NCI-H146 (cell line): ENCODE results near the gene HACL1.
"Not testable (repeated sequence)": the region's sequence is repeated elsewhere in the genome, so short reads cannot be mapped to it uniquely, and the experiment has no call there.

Source experiments
- DNase-seq: peaks from one replicate; lab custom pipeline; 2025; lab: John Stamatoyannopoulos, UW

The HACL1 gene

GRCh38 chr3:15579051-15579450 is 22.3 kb downstream of the HACL1 start:
- DNase-seq = no peak

DNA sequence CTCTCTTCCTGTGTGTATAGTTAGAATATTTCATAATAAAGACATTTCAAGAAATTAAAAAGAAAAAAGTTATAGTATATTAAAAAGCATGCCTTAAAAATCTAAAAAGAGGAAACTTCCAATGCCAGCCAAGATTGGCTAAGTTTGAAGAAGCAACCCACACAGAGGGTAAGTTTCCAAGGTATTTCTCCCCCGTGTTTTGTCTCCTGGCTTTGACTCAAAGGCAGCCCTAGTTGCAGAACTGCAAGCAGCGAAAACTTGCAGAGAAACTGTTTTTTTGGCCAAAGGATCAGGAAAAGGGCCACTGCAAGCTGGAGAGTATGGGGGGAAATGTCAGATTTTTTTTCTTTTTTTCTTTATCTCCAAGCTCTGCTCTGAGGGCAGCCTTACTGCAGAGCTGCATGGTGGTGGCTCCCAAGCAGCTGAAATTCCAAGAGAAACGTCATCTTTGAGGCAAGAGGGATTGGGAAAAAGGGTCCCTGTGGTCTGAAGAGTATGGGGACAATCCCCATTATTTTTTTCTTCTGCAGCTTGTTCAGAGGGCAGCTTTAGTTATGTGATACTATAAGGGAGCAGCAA is 23.0 kb downstream of the HACL1 start:
- DNase-seq = no peak

DNA sequence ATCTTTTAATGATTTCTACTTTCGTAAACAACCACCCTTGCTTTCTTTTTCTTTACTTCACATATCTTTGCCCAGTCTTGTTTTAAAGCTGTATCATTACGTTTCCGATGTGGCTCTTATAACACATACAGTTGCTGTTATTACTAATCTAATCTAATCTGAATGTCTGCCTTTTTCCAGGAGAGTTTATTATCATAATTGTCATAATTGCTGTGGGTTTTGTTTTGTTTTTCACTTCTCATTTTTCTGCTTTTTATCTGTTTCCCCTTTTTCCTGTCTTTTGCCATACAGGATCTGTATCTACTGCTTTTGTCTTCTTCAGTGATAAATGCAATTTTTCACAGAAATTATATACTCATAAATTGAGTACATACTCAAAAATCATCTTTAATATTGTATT is 24.9 kb downstream of the HACL1 start:
- DNase-seq = no peak

- DNase-seq = no peak
Observed at GRCh38 chr3:15575446-15575845, 25.9 kb downstream of the HACL1 start.

GRCh38 chr3:15572138-15572537 is 29.2 kb downstream of the HACL1 start:
- DNase-seq = peak; percentile 13

DNA sequence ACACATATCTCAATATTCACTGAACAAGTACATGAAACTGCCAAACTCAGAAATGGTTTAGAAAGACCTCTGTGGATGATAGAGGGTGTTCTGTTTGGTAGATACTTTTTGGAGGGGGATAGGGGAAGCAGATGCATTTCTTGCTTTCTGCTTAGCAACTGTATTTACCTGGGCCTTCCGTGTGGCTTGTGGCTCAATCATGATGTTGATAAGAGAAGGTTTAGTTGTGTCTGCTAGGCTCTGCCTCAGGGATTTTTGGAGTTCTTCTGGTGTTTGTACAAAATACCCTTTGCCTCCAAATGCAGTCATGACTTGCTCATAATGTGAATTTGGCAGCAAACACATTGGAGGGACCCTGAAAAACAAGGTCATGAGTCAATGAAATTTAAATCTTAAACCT is 38.2 kb downstream of the HACL1 start:
- DNase-seq = no peak

DNA sequence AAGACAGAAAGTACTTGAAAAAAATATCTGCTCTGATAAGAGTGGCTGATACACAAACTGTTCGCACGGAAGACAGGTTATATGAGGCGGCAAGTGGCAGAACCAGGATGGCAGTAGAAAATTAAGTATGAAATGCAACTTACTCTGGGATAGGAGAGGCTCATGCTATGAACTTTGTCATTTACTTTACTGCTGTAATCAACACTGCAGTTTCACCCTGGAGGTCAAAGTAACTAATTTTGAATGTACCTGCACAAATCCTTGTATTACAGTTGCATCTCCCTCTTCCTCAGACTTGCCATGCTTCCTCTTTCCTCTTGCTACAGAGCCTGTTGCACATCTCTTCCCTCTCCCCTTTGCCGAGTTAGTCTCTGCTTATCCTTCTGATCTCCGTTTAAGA is 38.8 kb downstream of the HACL1 start:
- DNase-seq = no peak

- DNase-seq = no peak
Observed at GRCh38 chr3:15558581-15558980, 42.8 kb downstream of the HACL1 start.

GRCh38 chr3:15557511-15557946 is 43.8 kb downstream of the HACL1 start:
- DNase-seq = peak; percentile 43

- DNase-seq = no peak
Observed at GRCh38 chr3:15556512-15556911, 44.9 kb downstream of the HACL1 start.

GRCh38 chr3:15553749-15554148 is 47.6 kb downstream of the HACL1 start:
- DNase-seq = no peak

DNA sequence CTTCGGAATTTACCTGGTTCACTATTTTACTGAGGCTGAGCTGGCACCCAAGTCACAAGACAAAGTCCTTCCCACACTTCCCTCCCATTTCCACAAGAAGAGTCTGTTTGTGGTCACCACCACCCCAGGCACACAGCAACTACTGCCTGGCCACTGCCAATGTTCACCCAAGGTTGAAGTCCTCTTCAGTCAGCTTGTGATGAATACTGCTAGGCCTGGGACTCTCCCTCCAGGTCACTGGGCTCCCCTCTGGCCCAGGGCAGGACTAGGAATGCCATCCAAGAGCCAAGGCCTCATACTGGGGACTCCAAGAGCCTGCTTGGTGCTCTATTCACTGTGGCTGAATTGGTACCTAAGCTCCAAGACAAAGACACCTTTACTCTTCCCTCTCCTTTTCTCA is 49.5 kb downstream of the HACL1 start:
- no peak for DNase-seq

- no peak for DNase-seq
Observed at GRCh38 chr3:15549846-15550245, 51.5 kb downstream of the HACL1 start.

GRCh38 chr3:15542614-15543013 is 58.8 kb downstream of the HACL1 start:
- DNase-seq = peak; percentile 21

- no peak for DNase-seq
Observed at GRCh38 chr3:15541371-15541770, 60.0 kb downstream of the HACL1 start.

DNA sequence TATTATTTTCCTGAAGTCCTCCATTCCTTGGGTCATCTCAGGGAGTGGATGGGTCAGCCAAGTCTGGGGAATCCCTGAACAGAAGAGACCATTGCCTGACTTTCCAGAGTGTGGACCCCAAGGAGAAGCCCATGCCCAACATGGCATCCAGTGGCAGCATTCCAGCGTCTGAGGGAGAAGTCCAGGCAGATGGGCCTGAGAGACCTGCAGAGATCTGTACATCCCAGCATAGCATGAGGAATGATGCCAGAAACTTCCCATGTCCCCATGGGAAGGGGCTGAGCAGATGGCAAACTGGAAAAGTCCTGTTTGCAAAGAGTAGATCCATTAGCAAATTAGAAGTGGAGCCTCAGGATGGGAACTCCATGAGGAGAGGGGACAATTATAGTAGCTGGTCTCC is 62.3 kb downstream of the HACL1 start:
- no peak for DNase-seq

DNA sequence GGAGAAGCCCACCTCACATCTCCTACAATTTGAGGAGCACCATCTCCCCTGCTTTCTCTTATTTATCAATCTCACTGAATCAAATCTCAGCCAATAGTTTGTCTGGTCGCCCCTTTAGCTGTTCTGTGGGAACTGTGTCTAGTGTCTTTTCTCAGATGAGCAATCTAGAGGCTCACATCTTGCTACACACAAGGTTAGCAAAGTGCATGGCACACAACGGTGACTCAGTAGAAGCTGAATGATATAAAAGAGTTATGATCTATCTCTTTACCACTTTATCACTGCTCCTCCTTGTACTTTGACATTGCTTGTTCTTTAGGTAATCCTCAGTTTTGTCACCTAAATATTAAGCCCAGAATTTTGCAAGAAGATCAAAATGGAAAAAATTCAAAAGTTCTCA is 63.0 kb downstream of the HACL1 start:
- DNase-seq = no peak

GRCh38 chr3:15536856-15537255 is 64.5 kb downstream of the HACL1 start:
- no peak for DNase-seq

- no peak for DNase-seq
Observed at GRCh38 chr3:15535732-15536131, 65.6 kb downstream of the HACL1 start.

DNA sequence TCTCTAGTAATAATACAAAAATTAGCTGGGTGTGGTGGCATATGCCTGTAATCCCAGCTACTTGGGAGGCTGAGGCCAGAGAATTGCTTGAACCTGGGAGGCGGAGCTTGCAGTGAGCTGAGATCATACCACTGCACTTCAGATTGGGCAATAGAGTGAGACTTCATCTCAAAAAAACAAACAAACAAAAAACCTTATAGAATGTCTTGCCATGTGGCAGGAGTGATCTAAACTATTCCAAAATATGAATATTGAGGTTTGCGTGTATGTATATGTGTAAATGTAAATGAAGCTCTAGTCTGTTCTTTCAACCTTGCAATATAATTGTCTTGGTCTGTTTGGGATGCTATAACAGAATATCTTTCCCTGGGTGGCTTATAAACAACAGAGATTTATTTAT is 68.8 kb downstream of the HACL1 start:
- not testable (repeated sequence) for DNase-seq

- no peak for DNase-seq
Observed at GRCh38 chr3:15531346-15531745, 70.0 kb downstream of the HACL1 start.

GRCh38 chr3:15528854-15529537 is 72.4 kb downstream of the HACL1 start:
- no peak for DNase-seq

- DNase-seq = no peak
Observed at GRCh38 chr3:15527031-15527459, 74.3 kb downstream of the HACL1 start.

GRCh38 chr3:15525790-15526189 is 75.6 kb downstream of the HACL1 start:
- no peak for DNase-seq
